GM18873 (cell line): ENCODE measurements around the gene CAMK2A.

ENCODE experiments used
- ATAC-seq: cut with Tn5 transposase; IDR thresholded peaks from one replicate; pipeline ENCODE4 v1.9.1; 2021; ENCODE audit warnings: mild to moderate bottlenecking, moderate library complexity, moderate number of reproducible peaks; ENCODE audit not compliant: unreplicated experiment, low FRiP score

Gene CAMK2A

GRCh38 chr5:150301901-150302300 is 12.3 kb upstream of the CAMK2A start:
- ATAC-seq, result no peak

GRCh38 chr5:150301170-150301505 is 11.6 kb upstream of the CAMK2A start:
- no peak for ATAC-seq

- ATAC-seq, result no peak
Observed at GRCh38 chr5:150300496-150301169, 11.1 kb upstream of the CAMK2A start.

GRCh38 chr5:150299571-150300327 is 10.2 kb upstream of the CAMK2A start:
- ATAC-seq, result no peak

- no peak for ATAC-seq
Observed at GRCh38 chr5:150298701-150299451, 9.3 kb upstream of the CAMK2A start.

GRCh38 chr5:150297934-150298595 is 8.5 kb upstream of the CAMK2A start:
- ATAC-seq, result no peak

- ATAC-seq, result no peak
Observed at GRCh38 chr5:150297236-150297890, 7.8 kb upstream of the CAMK2A start.

GRCh38 chr5:150296496-150296895 is 6.9 kb upstream of the CAMK2A start:
- ATAC-seq, result no peak

- ATAC-seq, result no peak
Observed at GRCh38 chr5:150295741-150296486, 6.3 kb upstream of the CAMK2A start.

- ATAC-seq, result no peak
Observed at GRCh38 chr5:150295172-150295634, 5.6 kb upstream of the CAMK2A start.

- no peak for ATAC-seq
Observed at GRCh38 chr5:150294551-150295071, 5.0 kb upstream of the CAMK2A start.

GRCh38 chr5:150293091-150293941 is 3.7 kb upstream of the CAMK2A start:
- no peak for ATAC-seq

- ATAC-seq, result no peak
Observed at GRCh38 chr5:150291388-150292385, 2.1 kb upstream of the CAMK2A start.

- no peak for ATAC-seq
Observed at GRCh38 chr5:150288791-150289190, 782 bp downstream of the CAMK2A start.

- no peak for ATAC-seq
Observed at GRCh38 chr5:150288361-150288760, 1.2 kb downstream of the CAMK2A start.

GRCh38 chr5:150286820-150287219 is 2.8 kb downstream of the CAMK2A start:
- ATAC-seq, result no peak

- ATAC-seq, result no peak
Observed at GRCh38 chr5:150285114-150285513, 4.5 kb downstream of the CAMK2A start.
